GM23338 (cell line): ENCODE measurements around the gene SESN3. TPM values are rescaled to one million over a fixed set of nuclear protein-coding genes. Genes with fewer than 3 reads are reported as not detected.
A peak's percentile ranks its signal among the peaks of the same experiment; 100 is the strongest.

Source experiments
- ATAC-seq: fragments of 200-7000 bp; cut with Tn5 transposase; 3 replicates; pipeline ENCODE4 v1.9.1; 2020
- DNase-seq: peaks from one replicate; pipeline ENCODE4 v3.0.0-alpha.2; 2015; ENCODE audit warnings: low spot score
- H2AFZ ChIP-seq: fragments of 200-600 bp; sonication (generic); 2 replicates; pipeline ENCODE4 v1.8.0; 2016; ENCODE audit warnings: antibody characterized with exemption, mild to moderate bottlenecking, moderate library complexity
- H3F3A ChIP-seq: fragments of 200-600 bp; sonication (generic); replicated peaks from 2 replicates; pipeline ENCODE4 v1.8.0; 2017; ENCODE audit warnings: antibody characterized with exemption, mixed run types, low read depth
- H3K27ac ChIP-seq: fragments of 200-600 bp; sonication (generic); 2 replicates; pipeline ENCODE4 v1.6.1; 2016; ENCODE audit warnings: low read depth
- H3K27me3 ChIP-seq: fragments of 200-600 bp; sonication (generic); 2 replicates; pipeline ENCODE4 v1.8.0; 2016; ENCODE audit warnings: mild to moderate bottlenecking, mixed run types, moderate library complexity; ENCODE audit not compliant: insufficient read depth
- H3K36me3 ChIP-seq: fragments of 200-600 bp; sonication (generic); 2 replicates; pipeline ENCODE4 v1.8.0; 2016; ENCODE audit warnings: mild to moderate bottlenecking; ENCODE audit not compliant: insufficient read depth
- H3K4me1 ChIP-seq: fragments of 200-600 bp; sonication (generic); 2 replicates; pipeline ENCODE4 v1.8.0; 2016; ENCODE audit warnings: mild to moderate bottlenecking, moderate library complexity; ENCODE audit not compliant: insufficient read depth
- H3K4me2 ChIP-seq: fragments of 200-600 bp; sonication (generic); 2 replicates; pipeline ENCODE4 v1.7.1; 2017; ENCODE audit warnings: mixed run types
- H3K4me3 ChIP-seq: fragments of 200-600 bp; sonication (generic); 2 replicates; pipeline ENCODE4 v1.6.1; 2016; ENCODE audit warnings: mixed run types
- H3K79me2 ChIP-seq: fragments of 200-600 bp; sonication (generic); replicated peaks from 2 replicates; pipeline ENCODE4 v1.8.0; 2017; ENCODE audit warnings: mild to moderate bottlenecking; ENCODE audit not compliant: insufficient read depth
- H3K9me2 ChIP-seq: fragments of 200-600 bp; sonication (generic); 2 replicates; pipeline ENCODE4 v1.8.0; 2017; ENCODE audit not compliant: insufficient read depth
- H4K20me1 ChIP-seq: fragments of 200-600 bp; sonication (generic); replicated peaks from 2 replicates; pipeline ENCODE4 v1.8.0; 2017; ENCODE audit warnings: mild to moderate bottlenecking; ENCODE audit not compliant: insufficient read depth
- H3K27ac Mint-ChIP-seq: 2 replicates; pipeline ENCODE4 v1.8.0; 2020; ENCODE audit warnings: inconsistent platforms, mild to moderate bottlenecking, moderate library complexity, mixed read lengths
- H3K27me3 Mint-ChIP-seq: 3 replicates; pipeline ENCODE4 v1.8.0; 2022; ENCODE audit warnings: low read depth, mild to moderate bottlenecking, moderate library complexity, mixed read lengths, inconsistent platforms; ENCODE audit not compliant: insufficient read depth, poor library complexity
- H3K36me3 Mint-ChIP-seq: 3 replicates; pipeline ENCODE4 v1.8.0; 2021; ENCODE audit warnings: low read depth, mild to moderate bottlenecking, inconsistent platforms, moderate library complexity, mixed read lengths
- H3K4me1 Mint-ChIP-seq: 3 replicates; pipeline ENCODE4 v1.8.0; 2020; ENCODE audit warnings: mild to moderate bottlenecking, inconsistent platforms, mixed read lengths
- H3K4me3 Mint-ChIP-seq: 3 replicates; pipeline ENCODE4 v1.8.0; 2021; ENCODE audit warnings: moderate library complexity, mild to moderate bottlenecking, inconsistent platforms, mixed read lengths
- H3K9me3 Mint-ChIP-seq: 3 replicates; pipeline ENCODE4 v1.8.0; 2020; ENCODE audit warnings: moderate library complexity, mild to moderate bottlenecking, inconsistent platforms, mixed read lengths
- CREB1 ChIP-seq: fragments of 250-450 bp; sonication (Bioruptor Pico); IDR thresholded peaks from 2 replicates; pipeline ENCODE4 v1.5.0; 2020; ENCODE audit warnings: low read depth, mild to moderate bottlenecking, moderate library complexity
- CTCF ChIP-seq, 2 experiments: fragments of 200-600 bp in 1 of 2; sonication (generic) in 1 of 2; conservative IDR thresholded peaks; 2 replicates each; pipeline versions ENCODE4 v1.5.1 to v1.6.1; 2016 to 2017; ENCODE audit warnings: antibody characterized with exemption in 2 of 2, low read depth in 2 of 2, mild to moderate bottlenecking in 2 of 2, moderate library complexity in 1 of 2
- EZH2 ChIP-seq: fragments of 200-600 bp; sonication (generic); IDR thresholded peaks from one replicate; pipeline ENCODE4 v1.8.0; 2017; ENCODE audit warnings: antibody characterized with exemption, mild to moderate bottlenecking, low read depth; ENCODE audit not compliant: unreplicated experiment
- NANOG ChIP-seq: IDR thresholded peaks from 2 replicates; pipeline ENCODE4 v1.6.1; 2016; ENCODE audit warnings: antibody characterized with exemption, borderline replicate concordance
- POLR2AphosphoS5 ChIP-seq: IDR thresholded peaks from 2 replicates; pipeline ENCODE4 v1.6.1; 2016; ENCODE audit warnings: antibody characterized with exemption, low read depth
- polyA plus RNA-seq: library from polyadenylated mRNA; unstranded; fragments of >200 nt; fragmentation: Nextera tagmentation; extraction: Ambion mirVana; gene quantifications from 2 replicates; pipeline ENCODE4 v1.2.1, GENCODE V29; 2016
- total RNA-seq: library from RNA; depleted of rRNA; stranded (reverse); fragments of >200 nt; shearing (Covaris generic); gene quantifications from 2 replicates; pipeline ENCODE4 v1.2.3, GENCODE V29; 2014

SESN3 gene
- total and polyA plus RNA-seq, 2 experiments from 2014 or later, result 5.5 to 30.5 TPM

GRCh38 chr11:95150956-95151684 is 79.9 kb downstream of the SESN3 start:
- peaks cover 3% of the 10 kb centered on the region for H3K4me1 Mint-ChIP-seq
- Histone ChIP-seq H3F3A (no peaks in the 10 kb centered on the region), H4K20me1 (0 out of 2 replicates have a peak, but pooled peaks cover 3% of the 10 kb centered on the region), H3K4me2 (peak overlapping the region; percentile 96), H2AFZ (peak overlapping the region; percentile 100), H3K4me1 (peaks cover 7% of the 10 kb centered on the region; the same call in 1 of the 2 replicates), H3K27ac (no peak overlapping the region), H3K9me2 (no peaks in the 10 kb centered on the region), H3K4me3 (peak overlapping the region; percentile 82), H3K79me2 (no peaks in the 10 kb centered on the region), H3K36me3 (no peaks in the 10 kb centered on the region; the same call in 1 of the 2 replicates), H3K27me3 (peaks cover 49% of the 10 kb centered on the region)
- H3K9me3 Mint-ChIP-seq, result no peaks in the 10 kb centered on the region; the same call in 2 of the 3 replicates
- TF ChIP-seq NANOG (no peak), CTCF (conservative IDR thresholded peaks at IDR 0.05; ENCODE audit: low read depth in 2 of 2) (peak; percentile 14 to 84), CREB1 (peak; percentile 89), POLR2AphosphoS5 (peak; percentile 43)
- no peaks in the 10 kb centered on the region for H3K36me3 Mint-ChIP-seq
- ATAC-seq, result peak; percentile 89
- no peak overlapping the region for H3K27ac Mint-ChIP-seq
- peak; percentile 98 for DNase-seq
- H3K27me3 Mint-ChIP-seq, result peaks cover 52% of the 10 kb centered on the region
- peak overlapping the region; percentile 79 for H3K4me3 Mint-ChIP-seq

GRCh38 chr11:95149651-95150364 is 81.2 kb downstream of the SESN3 start:
- Histone ChIP-seq H3F3A (no peaks in the 10 kb centered on the region), H3K36me3 (no peaks in the 10 kb centered on the region; the same call in 1 of the 2 replicates), H3K4me2 (peak overlapping the region; percentile 96), H3K27ac (no peak overlapping the region), H3K27me3 (peaks cover 60% of the 10 kb centered on the region), H4K20me1 (0 out of 2 replicates have a peak, but pooled peaks cover 3% of the 10 kb centered on the region), H3K9me2 (peaks cover 2% of the 10 kb centered on the region; the same call in 1 of the 2 replicates), H3K79me2 (no peaks in the 10 kb centered on the region), H2AFZ (peak overlapping the region; percentile 100), H3K4me1 (peaks cover 7% of the 10 kb centered on the region; the same call in 1 of the 2 replicates), H3K4me3 (peak overlapping the region; percentile 82)
- no peaks in the 10 kb centered on the region for H3K36me3 Mint-ChIP-seq
- DNase-seq (peak; percentile 69), ATAC-seq (peak; percentile 37)
- peak overlapping the region; percentile 79 for H3K4me3 Mint-ChIP-seq
- H3K27me3 Mint-ChIP-seq, result peaks cover 56% of the 10 kb centered on the region
- H3K27ac Mint-ChIP-seq, result no peak overlapping the region
- H3K9me3 Mint-ChIP-seq, result no peaks in the 10 kb centered on the region
- H3K4me1 Mint-ChIP-seq, result peaks cover 3% of the 10 kb centered on the region
- peak; percentile 55 for TF ChIP-seq EZH2
- TF ChIP-seq CTCF (conservative IDR thresholded peaks at IDR 0.05; ENCODE audit: low read depth in 2 of 2), result no peak
